HG03442 (cell line): ENCODE data around the gene FRMD4A.
A peak's percentile ranks its signal among the peaks of the same experiment; 100 is the strongest.
"Not testable (repeated sequence)": the region's sequence is repeated elsewhere in the genome, so short reads cannot be mapped to it uniquely, and the experiment has no call there.

Source experiments
- ATAC-seq: cut with Tn5 transposase; IDR thresholded peaks from one replicate; pipeline ENCODE4 v1.9.1; 2021; ENCODE audit warnings: mild to moderate bottlenecking, moderate library complexity; ENCODE audit not compliant: unreplicated experiment

FRMD4A gene

GRCh38 chr10:13773496-13774170 is 557.1 kb downstream of the FRMD4A start:
- ATAC-seq = no peak

DNA sequence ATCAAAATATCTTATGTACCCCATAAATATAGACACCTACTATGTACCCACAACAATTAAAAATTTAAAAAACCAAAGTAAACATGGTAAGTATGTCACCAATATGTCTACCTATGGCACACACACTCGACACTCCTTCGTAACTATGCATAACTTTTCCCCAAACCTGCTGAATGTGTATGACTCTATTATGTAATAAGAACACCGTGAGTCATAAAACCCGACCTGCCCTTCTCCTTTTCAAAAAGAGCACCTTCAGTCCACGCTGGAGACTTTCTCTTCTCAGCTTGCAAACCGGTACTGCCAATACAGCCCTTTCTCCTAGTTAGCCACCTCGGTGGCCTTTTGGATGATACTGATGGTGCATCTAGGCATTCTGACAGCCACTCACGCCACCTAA is 557.7 kb downstream of the FRMD4A start:
- ATAC-seq = no peak

- ATAC-seq = no peak
Measured at GRCh38 chr10:13771992-13772391, 558.7 kb downstream of the FRMD4A start.

DNA sequence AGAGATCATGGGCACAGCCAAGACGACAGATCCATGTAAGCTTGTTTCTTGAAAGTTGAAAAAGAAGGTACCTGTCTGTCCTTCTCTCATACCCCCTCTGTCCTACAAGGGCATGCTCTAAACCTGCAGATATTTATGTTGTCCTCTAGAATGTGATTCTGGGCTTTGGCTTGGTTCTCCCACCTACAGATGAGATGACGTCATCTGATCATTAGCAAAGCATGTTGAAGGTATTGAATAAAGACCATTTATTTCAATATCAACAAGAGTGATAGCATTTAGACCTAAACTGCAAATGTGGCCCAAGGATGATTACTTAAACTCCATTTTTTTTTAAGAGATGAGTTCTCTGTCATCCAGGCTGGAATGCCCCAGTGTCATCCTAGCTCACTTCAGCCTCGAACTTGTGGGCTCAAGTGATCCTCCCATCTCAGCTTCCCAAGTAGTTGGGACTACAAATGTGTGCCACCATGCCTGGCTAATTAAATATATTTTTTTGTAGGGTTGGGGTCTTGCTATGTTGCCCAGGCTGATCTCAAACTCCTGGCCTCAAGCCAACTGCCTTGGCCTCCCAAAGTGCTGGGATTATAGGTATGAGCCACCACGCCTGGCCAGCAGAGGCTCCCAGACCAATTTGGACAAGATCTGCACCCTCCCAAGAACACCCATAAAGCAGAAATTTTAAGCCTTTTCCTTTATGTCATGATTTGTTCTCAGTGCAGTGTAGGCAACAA is 559.8 kb downstream of the FRMD4A start:
- ATAC-seq = no peak

DNA sequence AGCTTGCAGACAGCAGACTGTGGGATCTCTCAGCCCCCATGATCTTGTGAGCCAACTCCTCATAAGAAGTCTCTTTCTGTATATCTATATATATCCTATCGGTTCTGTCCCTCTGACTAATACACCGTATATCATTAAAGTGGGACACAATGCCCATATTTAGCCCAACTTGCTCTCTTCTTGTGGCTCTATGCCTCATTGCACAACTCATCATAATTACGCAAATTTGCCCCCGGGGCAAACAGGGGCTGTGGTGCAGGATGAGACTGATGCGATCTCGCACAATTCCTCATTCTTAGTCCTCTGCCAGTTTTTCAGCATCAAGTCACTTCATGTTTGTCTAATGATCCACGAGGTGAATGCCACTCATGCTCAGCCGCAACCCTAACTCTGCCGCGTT is 560.8 kb downstream of the FRMD4A start:
- peak; percentile 74 for ATAC-seq

DNA sequence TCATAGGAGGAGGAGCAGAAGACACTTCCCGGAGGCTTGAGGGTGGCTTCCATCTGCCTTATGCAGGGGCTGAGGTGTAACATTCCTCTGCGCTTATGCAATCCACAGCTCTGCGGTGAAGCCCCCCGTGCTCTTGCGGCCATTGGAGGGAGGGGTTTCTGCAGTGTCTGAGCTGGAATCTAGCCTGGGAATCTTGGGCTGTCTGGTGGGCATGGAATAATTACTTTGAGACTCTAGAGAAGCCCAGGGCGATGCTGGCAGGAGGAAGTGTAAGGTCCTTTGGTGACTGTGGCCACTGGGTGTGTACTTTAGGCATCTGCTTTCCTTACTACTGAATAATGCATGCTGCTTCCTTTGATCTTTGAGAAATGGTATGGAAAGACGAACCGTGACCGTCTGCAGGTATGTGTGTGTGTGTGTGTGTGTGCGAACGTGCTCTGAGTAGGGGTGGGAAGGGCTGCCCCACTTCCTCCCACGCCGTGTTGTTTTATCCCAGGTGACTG is 563.0 kb downstream of the FRMD4A start:
- no peak for ATAC-seq

- ATAC-seq = not testable (repeated sequence)
Measured at GRCh38 chr10:13767148-13767547, 563.6 kb downstream of the FRMD4A start.

DNA sequence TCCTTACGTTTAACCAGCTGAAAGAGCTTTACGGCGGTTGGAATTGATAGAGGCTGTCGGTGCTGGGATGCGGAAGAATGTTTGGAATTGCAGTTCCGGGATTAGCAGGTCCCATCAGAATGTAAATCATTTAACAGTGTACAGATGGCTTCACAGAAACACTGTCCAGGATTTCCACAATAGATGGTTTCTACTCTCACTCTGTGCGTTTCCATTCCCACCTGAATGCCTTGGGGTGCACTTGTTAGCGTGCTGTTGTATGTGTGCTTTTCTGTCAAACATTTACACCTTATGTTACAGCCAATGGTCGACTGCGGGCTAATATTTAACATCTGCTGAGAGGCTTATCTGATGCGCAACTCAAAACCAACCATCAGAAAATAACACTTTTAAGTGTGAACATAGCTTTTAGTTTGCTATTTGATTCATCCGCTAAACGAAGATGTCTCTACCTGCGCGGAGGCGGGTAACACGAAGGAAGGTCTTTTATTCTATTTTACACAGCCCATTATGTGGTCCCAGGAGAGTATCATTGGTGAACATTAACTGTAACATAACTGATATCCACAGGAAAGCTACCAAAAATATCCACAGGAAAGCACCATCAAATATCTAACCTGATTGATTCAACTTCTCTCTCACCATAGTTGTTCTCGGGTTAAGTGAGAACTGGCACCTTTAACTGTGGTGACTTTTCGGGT is 564.9 kb downstream of the FRMD4A start:
- no peak for ATAC-seq

- no peak for ATAC-seq
Measured at GRCh38 chr10:13761490-13762091, 569.1 kb downstream of the FRMD4A start.

DNA sequence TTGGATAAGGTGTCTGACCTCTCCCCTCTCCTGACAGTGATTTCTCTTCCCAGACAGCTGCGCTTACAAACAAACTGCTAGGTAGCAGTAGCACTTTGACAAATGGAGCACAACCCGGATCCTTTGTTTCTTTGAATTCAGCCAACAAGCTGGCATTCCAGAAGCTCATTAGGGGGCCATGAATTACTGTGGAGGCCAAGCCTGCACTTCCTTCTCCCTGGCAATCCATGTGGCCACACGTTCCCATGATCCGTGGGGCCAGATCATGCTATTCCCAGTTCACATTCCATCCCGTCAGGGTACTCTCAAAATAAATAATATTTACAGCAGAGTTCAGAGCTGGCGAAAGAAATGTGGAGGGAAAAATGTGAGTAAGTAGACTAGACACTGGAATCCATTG is 571.6 kb downstream of the FRMD4A start:
- ATAC-seq = no peak

- no peak for ATAC-seq
Measured at GRCh38 chr10:13758756-13759155, 572.0 kb downstream of the FRMD4A start.

GRCh38 chr10:13758312-13758711 is 572.4 kb downstream of the FRMD4A start:
- no peak for ATAC-seq

DNA sequence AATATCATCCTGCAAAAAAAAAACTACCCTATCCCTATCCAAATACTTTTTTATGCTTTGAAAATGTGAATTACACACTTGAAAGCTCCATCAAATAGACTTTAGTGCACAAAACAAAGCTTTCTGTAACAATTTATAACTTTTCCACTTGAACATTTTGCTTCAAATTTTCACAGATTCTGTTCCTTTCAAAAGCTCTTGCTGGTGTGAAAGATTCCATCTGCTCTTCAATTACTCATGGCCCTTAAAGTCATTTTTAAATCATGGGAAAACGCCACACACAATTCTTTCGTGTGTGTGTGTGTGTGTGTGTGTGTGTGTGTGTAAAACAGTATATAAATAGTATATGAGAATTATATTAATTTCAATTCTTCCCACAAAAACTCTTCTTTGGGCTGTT is 576.4 kb downstream of the FRMD4A start:
- ATAC-seq = no peak

DNA sequence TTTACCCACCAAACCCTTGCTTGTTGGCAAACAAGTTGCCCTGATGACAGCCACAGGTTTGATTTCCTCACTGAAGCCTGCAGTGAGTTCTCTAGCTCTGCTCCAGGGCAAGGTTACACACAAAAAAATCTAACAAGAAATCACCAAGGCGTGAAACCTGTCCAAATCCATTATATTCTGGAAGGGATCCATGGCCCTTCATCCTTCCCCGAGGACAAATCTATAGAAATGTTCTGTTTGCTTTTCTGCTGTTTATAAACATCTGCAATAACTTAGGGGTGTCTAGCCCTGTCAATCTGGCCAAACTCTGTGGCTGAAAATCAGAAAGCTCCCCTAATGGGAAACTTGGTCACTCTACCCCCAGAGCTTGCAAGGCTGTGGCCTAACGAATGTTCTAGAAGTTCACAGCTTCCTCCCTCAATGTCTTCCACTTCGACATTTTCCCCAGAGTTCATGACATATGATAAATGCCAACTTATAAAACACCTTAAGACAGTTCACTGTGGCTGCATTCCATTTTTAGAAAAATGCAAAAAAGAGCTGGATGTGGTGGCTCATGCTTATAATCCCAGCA is 579.4 kb downstream of the FRMD4A start:
- no peak for ATAC-seq

DNA sequence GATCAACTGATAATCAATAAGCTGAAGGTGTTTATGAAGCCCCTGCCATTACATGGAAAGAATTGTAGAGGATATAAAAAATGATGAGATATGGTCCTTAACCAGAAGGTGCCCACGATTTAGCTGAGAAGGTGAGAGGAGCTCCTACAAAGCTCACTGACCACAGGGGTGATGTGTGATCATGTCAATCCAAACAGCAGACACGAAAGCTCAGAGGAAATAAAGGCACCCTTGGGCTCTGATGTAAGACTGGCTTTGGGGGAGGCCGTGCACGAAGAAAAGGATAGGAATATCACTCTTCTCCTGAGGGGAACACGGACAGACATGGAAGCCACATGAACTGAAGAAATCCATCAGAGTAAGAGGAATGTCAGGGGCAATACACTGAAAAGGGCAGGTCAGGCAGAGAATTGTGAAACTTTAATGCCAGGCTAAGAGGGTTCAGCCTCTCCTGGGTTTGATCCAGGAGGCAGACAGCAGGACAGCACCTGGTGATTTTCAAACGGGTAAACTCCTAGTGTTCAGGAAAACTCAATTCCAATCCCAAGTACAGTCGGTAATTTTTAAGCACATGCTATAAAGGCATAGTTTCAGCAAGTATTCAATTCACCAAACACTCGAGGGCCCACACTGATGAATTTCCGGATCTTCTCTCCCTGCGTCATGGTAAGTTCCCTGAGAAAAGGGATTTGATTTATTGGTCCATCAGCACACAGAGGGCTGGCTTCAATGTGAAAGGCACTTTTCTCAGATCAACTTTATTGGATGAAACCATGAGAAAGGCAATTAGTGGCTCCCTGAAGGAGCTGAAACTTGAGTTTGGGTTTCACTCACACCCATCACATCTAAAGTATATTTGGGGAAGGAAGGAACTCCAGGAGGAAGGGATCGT is 580.2 kb downstream of the FRMD4A start:
- no peak for ATAC-seq

DNA sequence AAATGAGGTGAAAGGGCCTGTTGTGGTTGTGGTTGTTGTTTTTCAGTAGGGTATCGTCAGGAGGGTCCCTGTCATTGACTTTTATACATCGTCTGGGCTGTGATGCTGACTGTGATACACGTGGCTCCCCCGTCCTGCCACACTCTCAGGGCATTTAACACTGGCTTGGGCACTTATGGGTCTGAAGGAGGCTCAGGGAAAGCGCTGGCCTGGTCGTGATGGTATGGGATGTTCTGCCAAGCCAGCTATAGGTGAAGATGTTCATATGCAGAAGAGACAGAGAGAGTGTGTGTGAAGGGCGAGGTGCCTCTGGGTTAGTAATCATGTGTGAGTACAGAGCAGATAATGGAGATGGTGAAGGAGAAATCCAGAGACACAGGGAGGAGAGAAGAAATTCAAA is 585.5 kb downstream of the FRMD4A start:
- no peak for ATAC-seq

DNA sequence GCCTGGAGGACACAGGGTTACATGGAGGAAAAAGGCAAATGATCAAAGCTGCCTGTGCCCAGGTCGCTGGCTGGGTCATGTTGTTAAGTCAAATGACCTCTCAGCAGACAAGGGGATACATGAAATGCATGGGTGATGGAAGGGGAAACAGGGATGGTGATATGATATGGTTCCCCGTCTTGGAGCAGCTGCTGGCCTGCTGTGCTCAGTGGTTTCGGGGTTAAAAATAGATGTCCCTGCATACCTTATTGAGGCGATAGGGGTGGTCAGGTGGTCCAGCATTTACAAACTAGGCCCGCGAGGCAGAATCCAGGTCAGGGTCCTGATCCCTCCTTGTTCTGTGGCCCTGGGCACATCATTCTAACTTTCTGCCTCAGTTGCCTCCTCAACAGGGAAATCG is 586.8 kb downstream of the FRMD4A start:
- no peak for ATAC-seq

- no peak for ATAC-seq
Measured at GRCh38 chr10:13743101-13743693, 587.5 kb downstream of the FRMD4A start.

DNA sequence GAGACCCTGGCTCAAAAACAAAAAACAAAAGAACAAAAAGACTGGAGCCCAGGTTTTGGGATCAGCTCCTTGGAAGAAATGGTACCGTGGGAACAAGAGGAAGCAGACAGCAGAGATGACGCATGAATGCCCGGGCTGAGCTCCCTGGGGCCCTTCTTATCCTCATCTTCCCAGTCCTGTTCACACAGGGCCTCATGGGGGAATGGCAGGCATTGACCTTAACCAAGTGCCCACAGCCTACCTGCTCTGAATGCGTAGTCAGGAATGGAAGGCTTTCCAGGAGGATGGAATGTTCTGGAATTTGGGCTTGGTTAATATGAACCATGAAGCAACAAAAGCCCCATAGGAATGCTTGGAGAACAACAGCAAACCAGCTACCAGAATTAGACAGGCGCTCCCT is 589.3 kb downstream of the FRMD4A start:
- ATAC-seq = no peak

GRCh38 chr10:13740461-13740860 is 590.3 kb downstream of the FRMD4A start:
- no peak for ATAC-seq
